ENCODE data around the gene TRAPPC2L.

Gene TRAPPC2L

GRCh38 chr16:88839745-88840599, 17.0 kb upstream of the TRAPPC2L start:
- DNase-seq = no peak

- DNase-seq = no peak
Measured at GRCh38 chr16:88840600-88841215, 16.2 kb upstream of the TRAPPC2L start.

DNA sequence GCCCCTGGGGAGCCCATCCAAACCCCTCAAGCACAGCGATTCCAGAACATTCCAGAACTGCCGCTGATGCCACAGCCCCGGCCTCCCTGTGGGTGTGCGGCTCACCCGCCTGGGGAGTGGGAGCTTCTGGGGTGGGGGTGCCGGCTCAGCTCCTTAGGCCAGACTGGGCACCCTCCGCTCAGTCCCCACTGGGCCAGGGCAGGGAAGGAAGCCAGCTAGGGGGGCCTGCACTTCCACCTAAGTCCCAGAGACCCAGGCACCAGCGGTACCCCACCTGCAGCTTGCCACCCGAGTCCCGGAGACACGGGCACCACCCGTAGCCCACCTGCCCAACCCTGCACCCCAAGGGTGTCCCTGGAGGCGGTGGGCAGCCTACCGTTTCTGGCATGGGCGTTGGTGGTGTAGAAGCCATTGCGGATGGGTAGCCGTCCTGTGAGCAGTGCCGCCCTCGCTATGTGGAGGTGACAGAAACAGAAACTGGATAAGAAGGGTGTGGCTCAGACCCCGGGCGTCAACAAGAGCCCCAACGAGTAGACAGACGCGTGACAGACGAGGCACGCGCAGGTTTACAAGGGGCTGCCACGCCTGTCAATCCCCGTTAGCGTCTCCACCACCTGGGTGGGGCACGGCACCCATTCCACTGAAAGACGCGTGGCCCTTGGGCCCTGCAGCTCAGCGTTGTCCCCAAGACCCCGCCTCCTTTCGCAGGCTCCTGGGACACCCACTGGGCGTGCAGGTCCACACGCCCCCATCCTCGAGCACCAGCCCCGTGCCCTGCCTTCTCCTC, 15.2 kb upstream of the TRAPPC2L start:
- DNase-seq = no peak

DNA sequence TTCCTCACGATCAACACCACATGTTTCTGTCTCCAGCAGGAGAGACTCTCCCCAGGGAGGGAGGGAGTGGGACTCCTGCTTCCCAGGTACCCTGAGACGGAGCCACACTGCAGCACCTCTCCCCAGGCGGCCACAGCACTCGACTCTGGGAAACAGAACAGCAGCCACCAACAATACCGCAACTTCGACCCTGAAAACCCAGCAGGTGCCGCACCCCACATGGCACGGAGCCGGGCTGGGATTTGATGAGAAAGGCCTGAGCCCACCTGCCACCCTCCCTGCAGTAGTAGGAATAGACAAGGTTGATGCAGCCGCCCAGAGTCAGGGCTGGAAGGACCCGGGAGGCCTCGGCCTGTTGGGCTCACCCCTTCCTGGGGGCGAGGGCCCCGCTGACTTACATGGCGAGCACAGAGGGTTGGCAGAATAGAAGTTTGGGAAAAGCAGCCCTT, 14.6 kb upstream of the TRAPPC2L start:
- DNase-seq = no peak

DNA sequence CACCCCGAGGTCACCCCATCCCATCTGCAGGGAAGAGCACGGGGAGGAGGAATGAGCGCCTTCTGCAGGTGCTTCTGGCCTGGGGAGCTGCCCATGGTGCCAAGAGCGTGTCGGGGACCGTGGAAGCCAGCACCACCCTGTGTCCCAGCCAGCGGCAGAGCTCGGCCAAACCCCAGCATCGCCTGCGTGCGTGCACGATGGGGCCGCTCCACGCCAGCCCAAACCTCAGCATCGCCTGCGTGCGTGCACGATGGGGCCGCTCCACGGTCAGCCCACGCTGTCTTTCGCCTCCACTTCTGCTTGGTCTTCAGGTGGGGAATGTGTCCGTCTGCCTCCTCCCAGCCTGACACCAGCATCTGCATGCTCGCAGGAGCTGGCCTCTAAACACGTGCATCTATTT, 14.1 kb upstream of the TRAPPC2L start:
- DNase-seq = no peak

- no peak for DNase-seq
Measured at GRCh38 chr16:88843256-88843655, 13.7 kb upstream of the TRAPPC2L start.

- DNase-seq = no peak
Measured at GRCh38 chr16:88844419-88845036, 12.4 kb upstream of the TRAPPC2L start.

DNA sequence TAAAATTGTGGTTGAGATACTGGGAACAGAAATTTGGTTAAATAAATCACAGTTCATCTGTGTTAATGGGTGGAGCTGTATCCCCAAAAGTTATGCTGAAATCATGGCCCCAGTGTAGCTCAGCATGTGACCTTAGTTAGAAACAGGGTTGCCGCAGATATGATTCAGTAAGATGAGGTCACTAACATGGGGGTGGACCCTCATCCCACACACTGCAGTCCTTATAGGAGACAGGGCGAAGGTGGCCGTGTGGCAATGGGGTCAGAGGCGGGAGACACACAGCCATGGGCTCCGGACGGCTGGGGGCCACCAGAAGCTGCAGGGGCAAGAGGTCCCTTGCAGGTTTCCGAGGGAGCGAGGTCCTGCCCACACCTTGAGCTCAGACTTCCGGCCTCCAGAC, 10.8 kb upstream of the TRAPPC2L start:
- DNase-seq = no peak

DNA sequence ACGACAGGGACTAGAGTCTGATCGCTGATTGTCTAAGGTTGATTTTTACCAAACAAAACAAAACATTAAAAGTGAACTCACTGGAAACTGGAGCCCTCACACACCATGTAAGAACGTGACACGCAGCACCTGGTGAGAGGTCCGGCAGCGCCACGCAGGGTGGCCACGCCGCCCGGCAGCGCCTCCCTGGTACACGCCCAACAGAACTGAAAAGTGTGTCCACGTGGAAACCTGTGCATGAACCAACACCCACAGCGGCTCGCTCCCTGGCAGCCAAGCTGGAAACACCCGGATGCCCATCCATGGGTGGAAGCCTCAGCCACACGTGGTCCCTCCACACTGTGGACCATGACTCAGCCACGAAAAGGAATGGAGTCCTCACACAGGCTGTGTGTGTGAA, 9.3 kb upstream of the TRAPPC2L start:
- DNase-seq = no peak

DNA sequence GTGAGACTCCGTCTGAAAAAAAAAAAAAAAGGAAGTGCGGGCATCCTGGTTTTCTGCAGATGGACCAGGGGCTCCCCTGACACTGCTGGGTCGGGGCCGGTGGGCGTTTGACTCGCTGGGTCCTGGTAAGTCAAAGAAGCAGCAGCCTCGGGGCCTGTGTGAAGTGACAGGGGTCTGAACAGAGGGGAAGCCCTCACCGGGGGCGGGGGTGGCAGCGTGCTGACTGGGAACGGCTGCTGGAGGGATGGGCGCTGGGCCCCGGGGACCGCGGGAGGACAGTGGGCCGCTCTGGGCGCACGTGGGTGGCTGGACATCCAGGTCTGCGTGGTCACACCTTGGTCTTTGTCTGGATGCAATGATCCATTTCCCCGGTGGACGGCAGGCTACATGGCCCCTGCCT, 8.4 kb upstream of the TRAPPC2L start:
- DNase-seq = no peak

- no peak for DNase-seq
Measured at GRCh38 chr16:88850531-88851199, 6.3 kb upstream of the TRAPPC2L start.

DNA sequence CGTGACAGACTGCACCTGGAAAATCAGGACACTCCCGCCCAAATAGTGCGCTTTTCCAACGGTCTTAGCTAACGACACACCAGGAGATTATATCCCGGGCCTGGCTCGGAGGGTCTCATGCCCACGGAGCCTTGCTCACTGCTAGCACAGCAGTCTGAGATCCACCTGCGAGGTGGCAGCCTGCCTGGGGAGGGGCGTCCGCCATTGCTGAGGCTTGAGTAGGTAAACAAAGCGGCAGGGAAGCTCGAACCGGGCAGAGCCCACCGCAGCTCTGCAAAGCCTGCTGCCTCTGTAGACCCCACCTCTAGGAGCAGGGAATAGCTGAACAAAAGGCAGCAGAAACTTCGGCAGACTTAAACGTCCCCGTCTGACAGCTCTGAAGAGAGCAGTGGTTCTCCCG, 5.3 kb upstream of the TRAPPC2L start:
- DNase-seq = no peak

- no peak for DNase-seq
Measured at GRCh38 chr16:88853325-88853941, 3.5 kb upstream of the TRAPPC2L start.

DNA sequence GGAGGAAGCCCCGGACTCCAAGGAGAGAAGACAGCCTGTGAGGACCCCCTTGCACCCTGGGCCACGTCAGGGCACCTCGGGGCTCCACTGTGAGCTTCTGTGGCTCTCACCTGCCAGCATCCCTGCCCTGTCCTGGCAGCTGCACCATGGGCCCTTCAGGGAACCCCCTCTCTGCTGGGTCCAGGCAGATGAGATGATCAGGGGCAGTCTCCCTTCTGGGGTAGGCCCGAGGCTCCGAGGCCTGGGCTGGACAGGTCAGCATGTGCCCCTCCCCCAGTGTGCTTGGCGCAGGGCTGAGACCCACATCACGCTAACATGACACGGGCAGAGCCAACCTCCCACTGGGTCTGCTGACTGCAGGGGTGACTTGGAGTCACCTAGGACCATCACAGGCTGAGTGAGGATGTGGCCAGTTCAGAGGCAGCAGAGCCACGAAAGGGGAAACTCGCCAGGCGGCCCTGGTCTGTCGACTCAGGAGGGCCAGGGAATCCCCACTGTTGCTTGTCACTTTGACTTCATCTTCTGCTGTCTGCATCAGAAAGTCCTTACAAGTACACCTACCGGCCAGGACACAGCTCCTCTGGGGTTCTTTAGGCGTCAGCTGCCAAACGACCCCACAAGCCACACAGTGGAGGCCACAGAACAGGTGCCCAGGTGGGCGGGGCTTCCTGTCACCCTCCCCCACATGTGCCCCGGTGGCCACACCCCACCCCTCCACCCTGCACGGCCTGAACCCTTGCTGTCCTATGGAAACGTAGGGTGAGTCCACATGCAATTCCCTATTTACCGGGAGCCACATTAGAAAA, 2.4 kb upstream of the TRAPPC2L start:
- no peak for DNase-seq

- no peak for DNase-seq
Measured at GRCh38 chr16:88855176-88855575, 1.8 kb upstream of the TRAPPC2L start.

DNA sequence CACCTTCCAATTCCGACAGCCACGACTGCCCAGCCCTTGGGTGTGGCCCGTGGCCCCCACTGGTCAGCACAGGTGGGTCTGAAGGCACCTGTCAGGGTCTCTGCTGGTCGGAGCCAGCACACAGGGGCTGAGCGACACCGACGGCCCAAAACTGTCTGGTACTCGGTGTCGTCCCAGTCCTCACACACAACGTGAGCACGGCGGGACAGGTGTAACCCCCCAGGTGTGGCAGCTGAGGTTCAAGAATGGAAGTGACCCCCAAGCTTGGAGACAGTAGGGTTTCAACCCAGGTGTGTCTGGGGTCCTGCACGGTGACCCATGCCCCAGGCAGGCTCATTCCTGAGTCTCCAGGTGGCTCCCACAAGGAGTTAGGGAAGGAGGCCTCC, 1.2 kb upstream of the TRAPPC2L start:
- DNase-seq = no peak

- DNase-seq = peak; percentile 12
Measured at GRCh38 chr16:88856122-88856827, 652 bp upstream of the TRAPPC2L start.

DNA sequence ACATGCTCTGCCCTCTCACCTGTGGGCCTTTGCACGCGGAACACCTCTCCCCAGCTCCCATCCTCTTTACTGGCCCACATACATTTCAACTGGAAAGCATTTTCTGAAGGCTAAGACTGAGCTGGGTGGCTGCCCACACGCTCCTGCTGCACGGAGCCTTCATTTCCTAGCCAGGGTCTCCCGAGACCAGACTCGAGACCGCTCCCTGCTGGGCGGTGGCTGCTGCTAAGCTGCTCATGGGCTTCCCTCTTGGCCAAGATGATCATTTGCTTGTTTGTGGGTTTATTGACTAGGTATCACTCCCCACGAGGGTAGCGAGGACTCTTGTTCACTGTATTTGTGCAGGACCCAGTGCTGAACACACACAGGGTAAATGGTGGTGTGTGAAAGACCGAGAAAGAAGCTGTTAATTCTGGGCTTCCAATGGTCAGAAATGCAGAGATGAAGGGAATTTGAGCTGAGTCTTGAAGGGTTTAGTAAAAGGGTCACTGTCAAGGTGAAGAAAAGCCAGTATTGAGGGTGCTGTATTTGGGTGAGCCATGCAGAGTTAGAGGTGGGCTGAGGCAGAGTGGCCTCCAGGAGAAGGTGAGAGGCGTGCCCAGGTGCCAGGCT, 907 bp downstream of the TRAPPC2L start:
- DNase-seq = peak; percentile 40

DNA sequence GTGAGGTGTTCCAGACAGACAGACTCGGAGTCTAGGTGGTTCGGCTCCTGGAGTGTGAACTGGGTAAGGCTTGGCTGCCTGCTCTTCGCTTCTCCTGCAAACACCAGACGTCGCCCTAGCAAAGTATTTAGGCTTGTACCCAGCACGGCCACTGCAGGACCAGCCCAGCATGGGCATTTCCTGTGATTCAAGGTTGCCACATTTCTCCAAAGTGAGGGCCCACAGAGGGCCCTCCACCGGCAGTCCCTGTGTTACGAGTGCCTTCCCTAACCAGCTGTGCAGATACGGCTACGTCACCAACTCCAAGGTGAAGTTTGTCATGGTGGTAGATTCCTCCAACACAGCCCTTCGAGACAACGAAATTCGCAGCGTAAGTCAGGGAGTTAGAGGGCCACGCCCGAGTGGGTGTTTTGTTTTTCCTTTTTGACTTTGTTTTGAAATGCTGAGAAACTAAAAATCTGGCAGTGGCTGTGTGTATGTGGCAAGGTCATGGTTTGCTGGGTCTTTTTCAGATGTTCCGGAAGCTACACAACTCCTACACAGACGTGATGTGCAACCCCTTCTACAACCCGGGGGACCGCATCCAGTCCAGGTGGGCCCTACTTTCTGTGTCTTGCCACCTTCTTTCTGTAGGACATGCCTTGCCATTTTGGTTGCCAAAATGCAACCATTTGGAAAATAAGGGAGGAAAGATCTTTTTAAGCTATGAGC, 2.6 kb downstream of the TRAPPC2L start:
- no peak for DNase-seq

GRCh38 chr16:88861359-88861758, 4.4 kb downstream of the TRAPPC2L start:
- no peak for DNase-seq

Data from NCI-H146 (cell line).